Measurements from ENCODE around the gene CCDC192.

CCDC192 gene

DNA sequence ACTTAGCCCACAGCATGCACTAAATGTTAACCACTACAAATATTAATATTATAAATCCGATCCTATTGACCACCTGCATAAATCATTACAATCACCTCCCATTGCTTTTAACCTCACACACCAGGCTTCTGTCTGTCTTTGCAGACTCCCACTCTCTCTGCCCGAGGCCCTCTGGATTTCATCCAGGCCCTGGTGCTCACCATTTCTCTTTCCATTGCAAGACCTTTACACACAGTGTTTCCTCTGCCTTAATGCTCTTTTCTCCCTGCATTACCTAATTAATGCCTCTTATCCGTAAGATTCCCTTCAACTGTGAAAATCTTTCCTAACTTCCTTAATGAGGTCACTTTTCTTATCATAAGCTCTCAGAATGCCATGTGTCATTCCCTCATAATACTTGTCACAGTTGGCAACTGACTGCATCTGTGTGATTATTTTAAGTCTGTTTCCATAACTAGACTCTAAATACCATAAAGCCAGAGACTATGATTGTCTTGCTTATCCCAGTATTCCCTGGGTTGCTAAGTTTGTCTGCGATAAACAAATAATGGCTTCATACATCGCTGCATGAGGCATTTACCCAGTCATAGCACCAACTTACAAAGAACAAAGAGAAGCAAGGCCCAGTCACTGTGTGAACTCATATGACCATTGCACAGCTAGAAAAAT lies 155.1 kb downstream of the CCDC192 start:
- no peak for TF ChIP-seq Cebpa-rat (IDR thresholded peaks at IDR 0.05)
- no peak overlapping the region for H3K4me2 ChIP-seq
- H3K4me3 ChIP-seq, result no peak overlapping the region
- H3K9me3 ChIP-seq, result peaks cover 9% of the 10 kb centered on the region; the same call in 1 of the 2 replicates
- no peaks in the 10 kb centered on the region for H4K20me1 ChIP-seq
- no peaks in the 10 kb centered on the region for H3K4me1 ChIP-seq
- no peak overlapping the region for H3K27ac ChIP-seq
- H3K27me3 ChIP-seq, result no peaks in the 10 kb centered on the region
- H3K9ac ChIP-seq, result no peak overlapping the region
- H3K36me3 ChIP-seq, result no peaks in the 10 kb centered on the region

DNA sequence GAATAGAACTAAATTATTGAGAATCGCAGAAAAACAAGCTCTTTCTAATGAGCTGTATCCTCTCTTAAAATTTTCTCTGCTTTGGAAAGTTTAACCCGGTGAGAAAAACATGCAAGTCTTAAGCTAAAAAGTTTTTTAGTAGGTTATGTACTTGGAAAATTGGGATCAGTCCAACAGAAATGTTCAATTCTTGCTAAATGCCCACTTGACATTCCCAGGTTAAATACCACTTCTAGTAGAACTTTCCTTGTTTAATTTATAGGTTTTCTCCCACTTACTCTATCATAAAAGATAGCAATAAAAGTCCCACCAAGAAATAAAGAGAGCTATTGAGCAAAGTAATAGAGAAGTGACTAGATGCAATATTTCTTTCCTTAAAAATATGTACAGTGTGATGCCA lies 157.1 kb downstream of the CCDC192 start:
- no peak overlapping the region for H3K27ac ChIP-seq
- H3K4me1 ChIP-seq, result no peaks in the 10 kb centered on the region
- no peak for TF ChIP-seq Cebpa-rat (IDR thresholded peaks at IDR 0.05)
- H3K4me2 ChIP-seq, result no peak overlapping the region
- H4K20me1 ChIP-seq, result no peaks in the 10 kb centered on the region
- H3K36me3 ChIP-seq, result no peaks in the 10 kb centered on the region
- H3K9me3 ChIP-seq, result peaks cover 8% of the 10 kb centered on the region; the same call in 1 of the 2 replicates
- no peak overlapping the region for H3K9ac ChIP-seq
- H3K27me3 ChIP-seq, result no peaks in the 10 kb centered on the region
- no peak overlapping the region for H3K4me3 ChIP-seq

DNA sequence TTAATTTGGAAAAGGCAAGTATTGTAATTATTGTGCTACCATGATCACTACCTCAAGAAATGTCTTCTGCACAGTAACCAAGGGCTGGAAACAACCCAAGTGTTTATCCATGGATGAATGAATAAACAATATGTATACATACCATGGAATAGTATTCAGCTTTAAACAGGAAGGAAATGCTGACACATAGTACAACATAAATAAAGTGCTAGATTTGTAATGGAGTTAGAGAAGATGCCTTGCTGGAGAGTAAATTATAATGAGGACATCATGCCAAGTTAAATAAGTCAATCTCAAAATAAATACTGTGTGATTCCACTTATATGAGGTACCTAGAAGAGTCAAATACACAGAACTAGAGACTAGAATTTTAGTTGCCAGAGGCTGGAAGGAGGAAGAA lies 160.0 kb downstream of the CCDC192 start:
- H3K27me3 ChIP-seq, result no peaks in the 10 kb centered on the region
- no peak for TF ChIP-seq Cebpa-rat (IDR thresholded peaks at IDR 0.05)
- H3K9me3 ChIP-seq, result no peaks in the 10 kb centered on the region
- H3K4me2 ChIP-seq, result no peak overlapping the region
- H3K9ac ChIP-seq, result no peak overlapping the region
- H3K4me3 ChIP-seq, result no peak overlapping the region
- peaks cover 11% of the 10 kb centered on the region for H3K4me1 ChIP-seq
- no peaks in the 10 kb centered on the region for H3K36me3 ChIP-seq
- H4K20me1 ChIP-seq, result no peaks in the 10 kb centered on the region
- no peak overlapping the region for H3K27ac ChIP-seq

DNA sequence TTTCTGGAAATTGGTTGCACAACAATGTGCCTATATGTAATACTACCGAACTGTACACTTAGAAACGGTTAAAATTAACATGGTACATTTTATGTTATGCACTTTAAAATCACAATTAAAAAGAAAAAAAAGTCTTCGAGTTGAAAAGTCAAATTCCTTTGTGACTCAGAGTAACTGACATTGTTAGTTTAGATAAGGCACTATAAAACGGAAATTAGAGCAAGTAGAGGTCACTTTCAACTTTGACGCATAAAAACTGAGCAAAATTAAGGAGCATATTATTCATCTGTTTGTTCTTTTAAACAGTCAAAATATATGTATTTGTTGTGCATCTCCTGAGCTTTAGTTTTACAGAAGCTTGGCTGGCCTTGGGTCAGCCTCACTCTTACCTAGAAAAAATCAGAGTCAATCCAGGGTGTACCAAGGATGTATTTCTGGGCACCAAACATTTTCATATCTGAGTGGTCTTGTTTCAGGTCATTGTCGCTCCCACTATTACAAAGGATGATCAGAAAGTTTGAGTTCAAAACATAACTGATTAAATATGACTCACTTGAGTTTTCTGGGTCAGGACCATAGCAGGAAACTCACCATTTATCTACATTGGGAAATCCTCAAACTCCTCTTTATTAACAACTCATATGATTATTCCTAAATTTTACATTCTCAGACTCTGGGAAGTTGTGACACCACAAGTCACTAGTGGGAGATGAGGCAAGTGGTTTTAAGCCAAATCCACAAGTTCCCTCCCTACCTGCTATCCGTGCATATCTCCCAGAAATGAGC lies 160.6 kb downstream of the CCDC192 start:
- Histone ChIP-seq H3K4me2 (no peak overlapping the region), H3K27ac (no peak overlapping the region), H3K4me3 (no peak overlapping the region), H3K9me3 (no peaks in the 10 kb centered on the region), H3K27me3 (no peaks in the 10 kb centered on the region), H4K20me1 (no peaks in the 10 kb centered on the region), H3K36me3 (no peaks in the 10 kb centered on the region), H3K9ac (no peak overlapping the region), H3K4me1 (peaks cover 11% of the 10 kb centered on the region)
- TF ChIP-seq Cebpa-rat (IDR thresholded peaks at IDR 0.05), result no peak

DNA sequence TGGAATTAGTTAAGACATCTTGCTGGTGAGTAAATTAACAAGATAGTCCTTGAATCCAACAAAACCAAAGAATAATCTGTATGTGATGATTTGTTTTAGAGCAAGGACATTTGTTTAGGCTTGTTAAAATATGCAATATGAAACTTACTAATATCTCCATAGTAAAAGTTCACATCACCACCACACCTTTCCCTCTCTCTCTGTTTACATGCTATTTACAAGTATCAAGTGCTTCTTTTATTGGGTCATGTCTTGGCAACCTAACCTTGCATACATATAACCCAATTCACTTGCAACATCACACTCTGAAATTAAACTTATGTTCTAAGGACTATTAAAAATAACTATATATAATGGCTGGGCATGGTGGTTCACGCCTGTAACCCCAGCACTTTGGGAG lies 161.3 kb downstream of the CCDC192 start:
- H3K36me3 ChIP-seq, result no peaks in the 10 kb centered on the region
- H3K27me3 ChIP-seq, result no peaks in the 10 kb centered on the region
- peaks cover 11% of the 10 kb centered on the region for H3K4me1 ChIP-seq
- no peak overlapping the region for H3K4me2 ChIP-seq
- H3K27ac ChIP-seq, result no peak overlapping the region
- H3K4me3 ChIP-seq, result no peak overlapping the region
- no peaks in the 10 kb centered on the region for H4K20me1 ChIP-seq
- TF ChIP-seq Cebpa-rat (IDR thresholded peaks at IDR 0.05), result no peak
- no peaks in the 10 kb centered on the region for H3K9me3 ChIP-seq
- H3K9ac ChIP-seq, result no peak overlapping the region

DNA sequence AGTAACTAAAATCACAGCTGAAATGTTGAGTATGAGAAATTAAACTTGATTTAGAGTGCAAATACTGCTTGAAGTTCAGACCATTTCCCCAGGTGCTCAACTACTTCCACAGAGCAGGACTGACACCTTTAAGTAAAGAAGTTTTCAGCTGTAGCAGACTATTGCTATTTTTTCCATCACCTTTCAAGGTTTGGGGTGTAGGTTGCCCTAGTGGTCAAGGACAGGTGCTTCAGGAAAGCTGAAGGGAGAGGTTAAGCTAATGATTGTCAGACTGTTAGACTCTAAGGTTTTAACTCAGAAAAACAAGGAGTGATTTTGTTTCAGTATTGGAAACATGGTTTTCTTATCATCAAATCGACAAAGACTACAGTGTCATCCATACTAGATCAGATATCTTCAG lies 162.1 kb downstream of the CCDC192 start:
- no peak overlapping the region for H3K4me2 ChIP-seq

DNA sequence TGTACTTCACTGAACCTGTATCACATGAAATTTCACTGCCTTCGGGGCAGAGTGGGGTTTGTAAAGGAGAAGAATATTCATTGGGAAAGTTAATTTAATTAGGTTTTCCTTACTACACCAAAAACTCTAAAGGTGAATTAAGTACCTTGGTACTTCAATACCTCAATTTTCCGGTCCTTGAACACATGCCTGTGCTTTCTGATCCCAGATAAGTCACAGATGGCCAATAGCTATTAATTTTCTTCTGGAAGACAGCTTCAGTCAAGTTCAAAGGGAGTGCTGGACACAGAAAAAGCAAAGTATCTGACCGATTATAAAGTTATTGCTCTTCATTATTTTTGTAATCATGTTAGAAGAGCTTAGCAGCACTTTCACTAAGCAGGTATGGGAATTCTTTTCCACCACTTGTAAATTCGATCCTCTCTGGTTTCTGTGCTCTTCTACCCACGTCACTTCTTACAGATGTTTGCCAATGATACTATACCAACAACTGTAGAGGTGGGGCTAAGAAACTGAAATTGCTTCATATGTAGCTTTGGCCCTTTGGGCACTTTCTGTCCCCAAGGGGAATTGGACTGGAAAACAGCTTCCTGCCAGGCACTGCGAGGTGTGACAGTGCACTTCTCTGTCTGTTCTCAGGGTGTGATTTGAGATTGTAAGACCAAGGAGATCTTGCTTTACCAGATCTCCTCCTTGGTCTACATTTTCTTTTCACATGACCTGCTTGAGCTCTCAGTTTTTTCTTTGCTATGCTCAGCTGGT lies 164.0 kb downstream of the CCDC192 start:
- no peak overlapping the region for H3K4me3 ChIP-seq
- H3K4me1 ChIP-seq, result peaks cover 11% of the 10 kb centered on the region
- no peaks in the 10 kb centered on the region for H4K20me1 ChIP-seq
- H3K4me2 ChIP-seq, result peak overlapping the region; percentile 26
- H3K9ac ChIP-seq, result no peak overlapping the region
- TF ChIP-seq Cebpa-rat (IDR thresholded peaks at IDR 0.05), result no peak
- H3K27me3 ChIP-seq, result no peaks in the 10 kb centered on the region
- no peaks in the 10 kb centered on the region for H3K36me3 ChIP-seq
- H3K9me3 ChIP-seq, result no peaks in the 10 kb centered on the region
- no peak overlapping the region for H3K27ac ChIP-seq

More for the DNA sequence above, 162.1 kb downstream of the CCDC192 start:
- Histone ChIP-seq H3K36me3 (no peaks in the 10 kb centered on the region), H3K4me1 (peaks cover 11% of the 10 kb centered on the region), H3K27ac (no peak overlapping the region), H4K20me1 (no peaks in the 10 kb centered on the region), H3K9me3 (no peaks in the 10 kb centered on the region), H3K27me3 (no peaks in the 10 kb centered on the region), H3K4me3 (no peak overlapping the region), H3K9ac (no peak overlapping the region)
- TF ChIP-seq Cebpa-rat (IDR thresholded peaks at IDR 0.05), result no peak

DNA sequence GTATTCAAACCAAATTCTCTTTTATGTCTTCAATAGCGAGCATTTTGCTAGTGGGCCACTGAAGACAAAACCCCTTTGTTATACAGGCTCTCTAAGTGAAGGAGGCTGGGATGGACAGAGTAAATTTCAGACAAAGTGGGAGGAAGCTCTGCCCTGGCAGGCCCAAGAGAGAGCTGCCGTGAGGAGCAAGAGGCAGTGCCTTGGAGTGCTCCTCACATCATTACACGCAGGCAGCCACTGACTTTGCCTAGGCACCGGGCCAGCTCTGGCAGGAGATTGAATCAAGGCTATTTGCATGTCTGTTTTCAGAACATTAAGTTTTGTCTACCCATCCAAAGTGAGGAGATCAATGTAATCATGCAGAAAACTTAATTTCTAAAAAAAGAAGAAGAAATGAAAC lies 167.7 kb downstream of the CCDC192 start:
- Histone ChIP-seq H3K4me2 (no peak overlapping the region), H3K4me1 (peaks cover 16% of the 10 kb centered on the region), H3K9ac (no peak overlapping the region), H3K9me3 (no peaks in the 10 kb centered on the region), H3K27me3 (no peaks in the 10 kb centered on the region), H3K36me3 (no peaks in the 10 kb centered on the region), H4K20me1 (no peaks in the 10 kb centered on the region), H3K4me3 (no peak overlapping the region), H3K27ac (no peak overlapping the region)
- no peak for TF ChIP-seq Cebpa-rat (IDR thresholded peaks at IDR 0.05)

DNA sequence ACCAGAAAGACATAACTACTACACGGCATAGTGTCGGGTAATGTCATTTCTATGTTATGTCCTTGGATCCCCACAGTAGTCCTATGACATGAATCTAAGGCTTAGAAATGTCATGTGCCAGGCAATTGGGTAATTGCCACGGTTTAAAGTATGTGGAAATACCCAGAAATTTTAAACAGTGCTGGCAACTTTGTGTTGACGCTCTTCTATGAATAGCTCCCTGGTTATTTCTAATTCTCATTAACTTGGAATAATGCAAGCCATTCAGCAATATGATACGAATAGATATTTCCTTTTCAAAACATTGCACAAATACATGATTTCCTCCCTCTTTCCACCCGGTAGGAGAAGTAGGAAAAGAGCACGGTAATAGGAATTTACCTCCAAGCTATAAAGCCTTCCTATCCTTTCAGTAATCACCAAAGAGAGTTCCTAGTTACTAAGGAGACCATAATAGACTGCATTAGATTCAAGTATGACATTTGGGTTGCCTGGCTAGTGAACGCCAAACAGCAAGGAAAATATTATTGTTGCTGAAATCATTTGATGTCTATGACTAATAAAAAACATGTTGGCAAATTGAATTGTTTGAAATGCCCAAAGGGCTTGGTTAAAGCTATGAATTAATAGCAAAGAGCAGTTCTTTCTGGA lies 168.4 kb downstream of the CCDC192 start:
- Histone ChIP-seq H3K27me3 (no peaks in the 10 kb centered on the region), H3K4me2 (no peak overlapping the region), H3K36me3 (no peaks in the 10 kb centered on the region), H3K27ac (no peak overlapping the region), H3K4me1 (peaks cover 16% of the 10 kb centered on the region), H3K9me3 (no peaks in the 10 kb centered on the region), H3K9ac (no peak overlapping the region), H4K20me1 (no peaks in the 10 kb centered on the region), H3K4me3 (no peak overlapping the region)
- no peak for TF ChIP-seq Cebpa-rat (IDR thresholded peaks at IDR 0.05)
